GM12873 (cell line): ENCODE results near the gene MC2R.

Experiments
- CTCF ChIP-seq: IDR thresholded peaks from 2 replicates; pipeline ENCODE4 v1.5.1; 2012; ENCODE audit warnings: low read depth, mild to moderate bottlenecking, moderate library complexity, low read length, control low read depth; ENCODE audit not compliant: insufficient read depth; ENCODE audit errors: missing control alignments

The MC2R gene

GRCh38 chr18:13895505-13896033, 19.8 kb downstream of the MC2R start:
- no peak for TF ChIP-seq CTCF

DNA sequence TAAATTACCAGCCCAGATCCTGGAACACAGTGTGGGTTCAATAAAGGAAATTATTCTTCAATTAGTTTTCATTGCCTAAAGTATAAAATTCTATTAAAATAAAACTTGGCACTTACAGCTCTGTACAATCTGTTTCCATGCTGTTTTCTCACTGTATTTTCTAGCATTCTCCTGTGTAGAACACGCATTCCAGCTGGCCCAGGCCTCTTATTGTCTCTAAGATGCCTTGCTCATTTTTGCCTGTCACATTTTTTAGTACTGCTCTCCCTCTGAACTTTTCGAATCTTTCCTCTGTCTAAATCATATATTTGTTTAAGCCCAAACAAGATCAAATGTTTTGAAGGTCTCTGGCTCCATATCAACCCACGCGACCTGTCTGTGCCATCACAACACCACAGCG, 20.8 kb downstream of the MC2R start:
- no peak for TF ChIP-seq CTCF

GRCh38 chr18:13893418-13893760, 21.9 kb downstream of the MC2R start:
- TF ChIP-seq CTCF: no peak

- TF ChIP-seq CTCF: no peak
These were observed 23.2 kb downstream of the MC2R start for GRCh38 chr18:13892098-13892497.

DNA sequence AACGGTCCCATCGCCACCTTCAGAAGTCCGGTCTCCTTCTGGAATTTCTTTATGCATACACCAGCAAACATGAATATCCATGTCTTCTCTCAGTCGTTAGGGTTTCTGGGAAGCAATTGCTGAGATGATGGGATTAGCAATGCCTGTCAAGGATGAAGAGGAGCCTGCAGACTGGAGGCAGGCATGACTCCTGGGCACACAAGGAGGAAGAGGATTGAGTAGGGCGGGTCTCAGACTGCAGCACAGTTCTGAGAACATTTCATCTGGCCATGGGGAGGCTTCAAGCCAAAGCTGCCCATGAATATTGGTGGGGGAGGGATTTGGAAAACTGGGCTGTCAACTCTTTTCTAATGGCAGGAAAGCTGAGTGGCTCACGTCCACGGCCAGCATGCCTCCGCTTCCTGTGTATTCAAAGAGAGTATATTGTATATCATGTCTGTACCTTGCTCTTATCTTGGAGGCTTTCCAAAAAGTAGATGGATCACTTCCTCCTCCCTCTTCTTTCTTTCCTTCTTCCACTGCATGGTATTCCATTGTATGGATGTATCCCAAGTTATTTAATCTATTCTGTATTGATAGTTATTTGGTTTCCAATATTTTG, 24.5 kb downstream of the MC2R start:
- no peak for TF ChIP-seq CTCF

- no peak for TF ChIP-seq CTCF
These were observed 25.7 kb downstream of the MC2R start for GRCh38 chr18:13889671-13890070.

DNA sequence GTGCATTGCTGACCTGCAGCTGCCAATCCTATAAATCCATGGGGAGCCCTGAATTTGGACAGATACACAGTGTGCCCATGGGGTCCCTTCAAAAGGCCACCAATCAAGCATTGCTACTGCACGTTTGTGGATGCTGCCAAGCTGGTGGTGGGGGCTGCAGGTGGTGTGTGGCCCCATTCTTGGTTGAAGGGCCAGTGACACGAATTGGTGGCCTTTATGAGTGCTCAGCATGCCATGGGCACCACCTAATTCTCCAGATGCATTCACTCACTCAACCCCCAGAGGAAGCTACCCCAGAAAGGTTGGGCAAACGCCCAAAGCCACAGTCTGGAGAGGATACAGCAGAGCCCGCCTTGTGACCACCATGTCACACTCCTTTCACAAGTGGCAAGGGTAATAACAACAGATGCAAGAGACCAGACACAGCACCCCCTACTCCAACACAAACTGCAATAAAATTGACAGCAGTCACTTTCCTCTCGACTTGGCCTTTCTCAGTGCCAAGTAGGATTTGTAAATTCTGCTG, 27.1 kb downstream of the MC2R start:
- no peak for TF ChIP-seq CTCF
